ENCODE measurements around the gene ZBTB7C. TPM values are rescaled to one million over a fixed set of nuclear protein-coding genes. Genes with fewer than 3 reads are reported as not detected.

ZBTB7C gene
- total and polyA plus RNA-seq, 2 of the 8 experiments (the other 6 are each of a cell fraction or from before 2014, with no cell fraction given), result 0.15 to 0.45 TPM

GRCh38 chr18:48413342-48413741 is 4.2 kb upstream of the ZBTB7C start (continued):
- no peak for TF ChIP-seq GTF2F1 (IDR thresholded peaks at IDR 0.05; ENCODE audit: borderline replicate concordance, low read depth, low read length)
